GM19193 (cell line): Measurements from ENCODE around the gene OGFRL1.

ENCODE experiments used
- POLR2A ChIP-seq: IDR thresholded peaks from 4 replicates; pipeline ENCODE4 v1.6.1; 2011; ENCODE audit not compliant: insufficient read depth, insufficient read length; ENCODE audit errors: extremely low read depth

OGFRL1 gene

GRCh38 chr6:71300561-71301168, 12.1 kb downstream of the OGFRL1 start:
- TF ChIP-seq POLR2A: no peak

- no peak for TF ChIP-seq POLR2A
Observed at GRCh38 chr6:71301546-71301945, 12.9 kb downstream of the OGFRL1 start.

GRCh38 chr6:71309656-71310055, 21.0 kb downstream of the OGFRL1 start:
- no peak for TF ChIP-seq POLR2A

GRCh38 chr6:71310261-71310660, 21.6 kb downstream of the OGFRL1 start:
- no peak for TF ChIP-seq POLR2A

- TF ChIP-seq POLR2A: no peak
Observed at GRCh38 chr6:71312089-71312488, 23.5 kb downstream of the OGFRL1 start.

- TF ChIP-seq POLR2A: no peak
Observed at GRCh38 chr6:71317441-71317840, 28.8 kb downstream of the OGFRL1 start.

GRCh38 chr6:71320041-71320440, 31.4 kb downstream of the OGFRL1 start:
- TF ChIP-seq POLR2A: no peak

- TF ChIP-seq POLR2A: no peak
Observed at GRCh38 chr6:71321314-71321713, 32.7 kb downstream of the OGFRL1 start.

GRCh38 chr6:71324194-71324785, 35.7 kb downstream of the OGFRL1 start:
- TF ChIP-seq POLR2A: no peak

- no peak for TF ChIP-seq POLR2A
Observed at GRCh38 chr6:71326611-71327010, 38.0 kb downstream of the OGFRL1 start.

- no peak for TF ChIP-seq POLR2A
Observed at GRCh38 chr6:71330501-71330900, 41.9 kb downstream of the OGFRL1 start.

- no peak for TF ChIP-seq POLR2A
Observed at GRCh38 chr6:71332012-71332411, 43.4 kb downstream of the OGFRL1 start.

- no peak for TF ChIP-seq POLR2A
Observed at GRCh38 chr6:71333050-71333449, 44.4 kb downstream of the OGFRL1 start.

- TF ChIP-seq POLR2A: no peak
Observed at GRCh38 chr6:71333697-71334096, 45.1 kb downstream of the OGFRL1 start.

GRCh38 chr6:71334768-71335167, 46.2 kb downstream of the OGFRL1 start:
- no peak for TF ChIP-seq POLR2A

- no peak for TF ChIP-seq POLR2A
Observed at GRCh38 chr6:71335544-71335943, 46.9 kb downstream of the OGFRL1 start.

GRCh38 chr6:71336901-71337300, 48.3 kb downstream of the OGFRL1 start:
- TF ChIP-seq POLR2A: no peak
